ENCODE measurements around the gene ZNF222. TPM values are rescaled to one million over a fixed set of nuclear protein-coding genes. Genes with fewer than 3 reads are reported as not detected.
A peak's percentile ranks its signal among the peaks of the same experiment; 100 is the strongest.

The ZNF222 gene
- total and polyA plus RNA-seq, 2 of the 4 experiments (the other 2 are of a cell fraction): 3.2 to 7.0 TPM

DNA sequence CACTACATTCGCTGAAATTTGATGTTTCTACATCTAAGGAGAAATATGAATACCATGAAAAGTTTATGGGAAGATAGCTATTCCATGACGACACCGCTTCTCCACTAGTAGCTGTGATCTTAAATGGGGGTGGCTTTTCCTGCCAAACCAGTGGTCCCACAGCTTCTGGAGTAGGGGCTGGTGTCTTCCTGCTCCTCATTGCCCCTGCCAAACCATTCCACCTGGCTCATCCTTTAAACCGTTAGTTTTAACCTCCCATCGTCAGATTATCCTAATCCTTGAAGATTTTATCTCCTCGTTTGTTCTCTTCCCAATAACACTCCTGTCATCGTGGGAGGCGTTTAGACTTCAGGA is 23.0 kb upstream of the ZNF222 start:
- in situ Hi-C loops (cut with MboI; ENCODE audit: low sequenced_read_pairs) (no loop called here), dilution Hi-C loops (cut with HindIII; ENCODE audit: low sequenced_read_pairs, unreplicated experiment) (no loop called here), intact Hi-C loops (cut with micrococcal nuclease) (loop anchor here (2.0 kb wide), 1 partner anchor 67 kb away; the partner anchor contains the start of gene ZNF45)
- peak; percentile 3; the same call in 1 of the 2 replicates for ATAC-seq (ENCODE audit: low read depth)
- 0 out of 2 replicates have a peak overlapping the region, but pooled peaks have one; percentile 85 for H3K23ac ChIP-seq (ENCODE audit: low read depth, low read length)
- peak overlapping the region; percentile 90 for H3K4ac ChIP-seq (ENCODE audit: low read depth, low read length)
- H2BK15ac ChIP-seq (ENCODE audit: low read depth, low read length): 0 out of 3 replicates have a peak overlapping the region, but pooled peaks have one; percentile 57
- H2BK120ac ChIP-seq (ENCODE audit: low read depth, low read length): no peak overlapping the region
- ChIA-PET CTCF (no interaction called here), POLR2A (ENCODE audit: unreplicated experiment) (no interaction called here)
- peak overlapping the region; percentile 74 for H2BK5ac ChIP-seq (ENCODE audit: low read depth, low read length, poor library complexity, severe bottlenecking)
- WGBS, 2 experiments (ENCODE audit: extremely low coverage in 2 of 2, insufficient read length in 1 of 2): no CpG with 5 or more reads among the region's 8 CpGs
- peak overlapping the region; percentile 91 for H3K14ac ChIP-seq (replicated peaks; ENCODE audit: low read depth, low read length)
- H3K27ac ChIP-seq (ENCODE audit: insufficient read depth, low read length): peak overlapping the region; percentile 70
- H2AFZ ChIP-seq (replicated peaks; ENCODE audit: low read length, poor library complexity): peak overlapping the region; percentile 99
- peak overlapping the region; percentile 79; the same call in 1 of the 2 replicates for H3K56ac ChIP-seq (ENCODE audit: extremely low read depth, insufficient read depth, low read length)
- peak overlapping the region; percentile 90; the same call in 1 of the 2 replicates for H4K91ac ChIP-seq (ENCODE audit: insufficient read depth, low read depth, low read length)
- peaks cover under 1% of the 10 kb centered on the region; the same call in 1 of the 2 replicates for H3K36me3 ChIP-seq (ENCODE audit: control insufficient read depth, insufficient read depth, low read length)
- H4K20me1 ChIP-seq (ENCODE audit: insufficient read depth, low read length): no peaks in the 10 kb centered on the region
- no peaks in the 10 kb centered on the region for H3K9me1 ChIP-seq (ENCODE audit: insufficient read depth, low read length)
- H4K5ac ChIP-seq (ENCODE audit: low read depth, low read length): peak overlapping the region; percentile 85
- H3K9ac ChIP-seq (ENCODE audit: low read depth, low read length): peak overlapping the region; percentile 87
- H3K4me2 ChIP-seq (ENCODE audit: low read depth, low read length): peak overlapping the region; percentile 67
- H3K18ac ChIP-seq (ENCODE audit: low read depth, low read length): peak overlapping the region; percentile 58; the same call in 1 of the 2 replicates
- H4K8ac ChIP-seq (ENCODE audit: low read depth in 2 of 2, low read length in 2 of 2): peak overlapping the region; percentile 82 to 99
- H3K9me3 ChIP-seq (ENCODE audit: control insufficient read depth, insufficient read depth, low read length): peaks cover 3% of the 10 kb centered on the region; the same call in 1 of the 2 replicates
- peaks cover 2% of the 10 kb centered on the region; the same call in 1 of the 2 replicates for H3K4me1 ChIP-seq (ENCODE audit: control insufficient read depth, insufficient read depth, low read length)
- no peaks in the 10 kb centered on the region for H3K27me3 ChIP-seq (ENCODE audit: control insufficient read depth, insufficient read depth, low read length)
- peak overlapping the region; percentile 33 for H2AK9ac ChIP-seq (replicated peaks; ENCODE audit: low read depth, low read length, poor library complexity)
- no peak overlapping the region for H2AK5ac ChIP-seq (ENCODE audit: low read depth, low read length)
- peaks cover 3 to 19% of the 10 kb centered on the region in 2 experiments for H3K79me1 ChIP-seq (ENCODE audit: low read depth in 1 of 2, low read length in 2 of 2)
- no TSS peak for BruUV-seq (replicated peaks)
- TF ChIP-seq, protein P1, sequence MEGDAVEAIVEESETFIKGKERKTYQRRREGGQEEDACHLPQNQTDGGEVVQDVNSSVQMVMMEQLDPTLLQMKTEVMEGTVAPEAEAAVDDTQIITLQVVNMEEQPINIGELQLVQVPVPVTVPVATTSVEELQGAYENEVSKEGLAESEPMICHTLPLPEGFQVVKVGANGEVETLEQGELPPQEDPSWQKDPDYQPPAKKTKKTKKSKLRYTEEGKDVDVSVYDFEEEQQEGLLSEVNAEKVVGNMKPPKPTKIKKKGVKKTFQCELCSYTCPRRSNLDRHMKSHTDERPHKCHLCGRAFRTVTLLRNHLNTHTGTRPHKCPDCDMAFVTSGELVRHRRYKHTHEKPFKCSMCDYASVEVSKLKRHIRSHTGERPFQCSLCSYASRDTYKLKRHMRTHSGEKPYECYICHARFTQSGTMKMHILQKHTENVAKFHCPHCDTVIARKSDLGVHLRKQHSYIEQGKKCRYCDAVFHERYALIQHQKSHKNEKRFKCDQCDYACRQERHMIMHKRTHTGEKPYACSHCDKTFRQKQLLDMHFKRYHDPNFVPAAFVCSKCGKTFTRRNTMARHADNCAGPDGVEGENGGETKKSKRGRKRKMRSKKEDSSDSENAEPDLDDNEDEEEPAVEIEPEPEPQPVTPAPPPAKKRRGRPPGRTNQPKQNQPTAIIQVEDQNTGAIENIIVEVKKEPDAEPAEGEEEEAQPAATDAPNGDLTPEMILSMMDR (conservative IDR thresholded peaks at IDR 0.05; ENCODE audit: low read depth, low read length): no peak
- TF ChIP-seq MAFK (IDR thresholded peaks at IDR 0.05; ENCODE audit: low read depth, low read length): no peak
- TF ChIP-seq, protein P2, sequence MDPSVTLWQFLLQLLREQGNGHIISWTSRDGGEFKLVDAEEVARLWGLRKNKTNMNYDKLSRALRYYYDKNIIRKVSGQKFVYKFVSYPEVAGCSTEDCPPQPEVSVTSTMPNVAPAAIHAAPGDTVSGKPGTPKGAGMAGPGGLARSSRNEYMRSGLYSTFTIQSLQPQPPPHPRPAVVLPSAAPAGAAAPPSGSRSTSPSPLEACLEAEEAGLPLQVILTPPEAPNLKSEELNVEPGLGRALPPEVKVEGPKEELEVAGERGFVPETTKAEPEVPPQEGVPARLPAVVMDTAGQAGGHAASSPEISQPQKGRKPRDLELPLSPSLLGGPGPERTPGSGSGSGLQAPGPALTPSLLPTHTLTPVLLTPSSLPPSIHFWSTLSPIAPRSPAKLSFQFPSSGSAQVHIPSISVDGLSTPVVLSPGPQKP (IDR thresholded peaks at IDR 0.05; ENCODE audit: borderline replicate concordance, low read depth, low read length): no peak
- TF ChIP-seq CHD1 (IDR thresholded peaks at IDR 0.05; ENCODE audit: low read depth, low read length): no peak
- TF ChIP-seq, protein P3, sequence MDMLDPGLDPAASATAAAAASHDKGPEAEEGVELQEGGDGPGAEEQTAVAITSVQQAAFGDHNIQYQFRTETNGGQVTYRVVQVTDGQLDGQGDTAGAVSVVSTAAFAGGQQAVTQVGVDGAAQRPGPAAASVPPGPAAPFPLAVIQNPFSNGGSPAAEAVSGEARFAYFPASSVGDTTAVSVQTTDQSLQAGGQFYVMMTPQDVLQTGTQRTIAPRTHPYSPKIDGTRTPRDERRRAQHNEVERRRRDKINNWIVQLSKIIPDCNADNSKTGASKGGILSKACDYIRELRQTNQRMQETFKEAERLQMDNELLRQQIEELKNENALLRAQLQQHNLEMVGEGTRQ (IDR thresholded peaks at IDR 0.05; ENCODE audit: low read depth, low read length): no peak
- TF ChIP-seq CEBPB (IDR thresholded peaks at IDR 0.05; ENCODE audit: low read depth, low read length): no peak
- TF ChIP-seq BHLHE40 (IDR thresholded peaks at IDR 0.05; ENCODE audit: low read depth, low read length): no peak
- no peak for TF ChIP-seq RFX5 (IDR thresholded peaks at IDR 0.05; ENCODE audit: low read depth, low read length)
- no peak for TF ChIP-seq SMC3 (IDR thresholded peaks at IDR 0.05; ENCODE audit: low read depth, low read length)
- no peak for TF ChIP-seq RAD21 (IDR thresholded peaks at IDR 0.05; ENCODE audit: low read length)
- no peak for TF ChIP-seq MXI1 (IDR thresholded peaks at IDR 0.05; ENCODE audit: borderline replicate concordance, low read depth, low read length)
- no peak for TF ChIP-seq MAZ (IDR thresholded peaks at IDR 0.05; ENCODE audit: borderline replicate concordance, low read depth, low read length)
- peak overlapping the region; percentile 68 for H3K4me3 ChIP-seq (ENCODE audit: insufficient read depth, low read depth, low read length)
- no peak overlapping the region for H2BK20ac ChIP-seq (ENCODE audit: low read depth, low read length)
- DNase-seq: peak; percentile 11
